Activated T-cell treated with anti-CD3 and anti-CD28 coated beads for 48 hours (primary cell): ENCODE data around the gene NANOS3.

Experiments used
- DNase-seq: peaks from one replicate; pipeline ENCODE4 v3.0.0-alpha.2; 2020; ENCODE audit warnings: low read depth

The NANOS3 gene

DNA sequence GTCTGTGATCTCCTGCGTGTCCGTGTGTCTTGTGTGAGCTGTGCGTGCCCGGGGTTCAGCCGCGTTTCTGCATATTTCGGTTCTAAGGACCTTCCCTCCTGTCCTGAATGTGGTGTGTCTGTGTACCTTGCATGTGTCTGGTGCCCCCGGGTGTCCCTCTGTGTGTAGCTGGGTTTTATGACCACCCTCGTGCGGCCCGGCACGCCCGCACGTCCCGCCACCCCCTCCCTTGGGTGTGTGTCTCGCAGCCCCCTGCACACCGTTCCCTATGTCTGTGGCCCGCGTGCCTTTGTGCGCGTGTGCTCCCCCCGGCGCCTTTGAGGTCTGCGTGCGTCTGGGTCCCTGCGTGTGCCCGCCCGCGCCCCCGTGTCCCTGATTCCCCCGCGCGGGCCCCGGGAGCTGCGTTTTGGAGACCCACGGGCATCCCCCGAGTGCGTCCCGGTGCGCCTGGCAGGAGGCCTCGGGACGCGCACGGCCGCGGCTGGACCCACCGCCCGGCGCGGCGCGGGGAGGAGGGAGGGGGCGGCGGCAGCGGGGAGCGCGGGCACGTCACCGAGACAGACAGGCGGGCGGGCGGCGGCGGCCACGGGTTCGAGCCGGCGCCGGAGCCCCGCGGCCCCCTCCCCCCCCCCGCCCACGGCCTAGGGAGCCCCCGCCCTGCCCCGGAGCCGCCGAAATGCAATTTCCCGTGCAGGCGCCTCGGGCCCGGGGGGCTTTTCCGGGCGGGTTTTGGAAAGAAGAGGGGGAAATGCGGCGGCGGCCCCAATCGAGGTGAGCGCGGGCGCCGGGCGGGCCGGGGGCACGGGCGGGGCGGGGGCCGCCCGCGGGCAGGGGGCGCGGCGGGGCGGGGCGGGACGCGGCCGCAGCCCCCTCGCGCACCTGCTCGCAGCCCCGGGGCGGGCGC, 12.0 kb upstream of the NANOS3 start:
- DNase-seq, result no peak

DNA sequence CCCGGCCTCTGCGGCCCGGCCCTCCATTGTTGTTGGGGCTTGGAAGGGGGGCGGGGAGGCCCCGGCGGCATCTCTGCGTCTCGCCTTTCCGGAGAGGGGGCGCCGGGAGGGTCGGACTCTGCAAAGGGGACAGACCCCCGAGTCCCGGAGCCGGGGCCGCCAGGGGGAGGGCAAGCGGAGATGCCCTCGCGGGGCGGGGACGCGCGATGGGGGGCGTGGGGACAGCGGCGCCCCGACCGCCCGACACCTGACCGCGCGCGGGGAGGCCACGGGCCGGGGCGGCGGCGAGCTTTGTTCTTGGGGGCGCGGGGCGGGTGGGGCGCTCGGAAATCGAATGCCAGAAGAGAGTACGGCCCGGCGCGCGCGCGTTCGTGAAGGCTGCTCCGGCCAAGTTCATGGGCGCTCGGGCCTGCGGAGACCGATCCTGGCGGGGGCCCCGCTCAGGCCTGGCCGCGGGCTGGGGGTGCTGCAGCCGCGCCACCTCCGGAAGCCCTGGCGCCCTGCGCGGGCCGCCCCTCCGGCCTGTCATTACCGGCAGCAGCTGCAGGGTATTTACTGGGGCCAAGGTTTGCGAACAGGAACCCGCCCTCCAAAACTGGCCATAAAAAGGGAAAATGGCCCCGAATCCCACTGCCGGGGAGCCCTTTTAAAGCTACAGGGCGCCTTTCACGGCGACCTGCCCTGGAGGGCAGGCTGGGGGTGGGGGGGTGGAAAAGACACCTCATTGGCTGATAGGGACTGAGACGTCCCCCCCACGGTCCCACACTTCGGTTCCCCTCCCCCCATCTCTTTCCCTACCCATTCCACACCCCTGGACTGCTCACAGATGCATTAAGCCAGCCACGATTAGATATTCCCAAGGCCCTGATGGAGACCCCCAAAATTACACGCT, 11.1 kb upstream of the NANOS3 start:
- DNase-seq, result no peak

DNA sequence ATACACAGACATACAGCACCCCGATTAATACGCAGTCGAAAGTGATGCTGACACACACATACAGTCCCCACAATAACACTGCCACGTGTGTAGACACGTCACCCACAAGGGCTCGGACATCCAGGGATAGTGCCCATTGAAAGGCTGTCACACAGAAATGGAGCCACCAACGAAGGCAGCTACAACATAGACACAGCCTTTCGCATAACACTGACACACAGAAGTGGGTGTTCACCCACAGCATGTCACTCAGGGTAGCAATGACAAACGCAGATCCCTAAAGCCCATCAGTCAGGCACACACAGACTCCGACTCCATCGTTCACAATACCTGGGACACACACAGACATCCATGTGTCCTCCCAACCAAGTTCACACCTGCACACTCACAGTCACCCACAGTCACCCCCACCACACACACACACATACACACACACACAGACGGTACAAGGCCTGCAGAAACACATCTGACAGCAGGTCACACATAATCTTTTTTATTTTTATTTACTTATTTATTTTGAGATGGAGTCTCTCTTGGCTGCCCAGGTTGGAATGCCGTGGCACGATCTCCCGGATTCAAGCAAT, 10.4 kb upstream of the NANOS3 start:
- DNase-seq, result no peak

DNA sequence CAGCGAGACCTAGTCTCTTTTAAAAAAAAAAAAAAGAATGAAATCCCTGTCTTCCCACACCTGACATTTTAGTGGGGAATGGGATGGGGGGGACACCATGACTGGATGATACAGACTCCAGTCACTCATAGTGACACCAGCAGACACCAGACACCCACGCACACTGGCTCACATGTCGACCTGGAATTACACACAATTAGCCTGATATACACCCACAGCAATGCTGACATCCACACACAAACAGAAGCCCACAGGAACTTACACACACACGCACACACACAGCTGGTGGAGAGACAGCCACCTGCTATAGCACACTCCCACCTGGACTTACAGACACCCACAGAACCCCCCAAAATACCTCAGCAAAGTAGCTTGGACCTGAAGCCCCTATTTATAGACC, 8.3 kb upstream of the NANOS3 start:
- no peak for DNase-seq

DNA sequence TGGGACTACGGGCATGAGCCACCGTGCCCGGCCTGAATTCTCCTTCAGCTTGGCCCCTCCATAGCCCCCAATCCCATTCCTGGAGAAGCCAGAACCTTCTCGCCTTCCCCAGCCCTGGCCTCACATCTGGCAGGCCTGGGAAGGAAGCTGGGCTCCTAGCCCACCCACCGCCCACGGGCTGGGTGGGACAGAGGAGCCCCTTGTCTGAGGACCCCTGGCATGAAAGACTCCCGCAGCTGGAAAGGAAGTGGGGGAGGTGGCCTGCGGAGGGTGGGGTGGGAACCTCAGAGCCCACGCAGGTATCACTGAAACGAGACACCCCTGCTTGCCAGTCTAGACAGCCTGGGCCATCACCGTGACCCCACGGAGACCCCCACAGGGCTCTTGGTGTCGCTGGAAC, 7.7 kb upstream of the NANOS3 start:
- no peak for DNase-seq

DNA sequence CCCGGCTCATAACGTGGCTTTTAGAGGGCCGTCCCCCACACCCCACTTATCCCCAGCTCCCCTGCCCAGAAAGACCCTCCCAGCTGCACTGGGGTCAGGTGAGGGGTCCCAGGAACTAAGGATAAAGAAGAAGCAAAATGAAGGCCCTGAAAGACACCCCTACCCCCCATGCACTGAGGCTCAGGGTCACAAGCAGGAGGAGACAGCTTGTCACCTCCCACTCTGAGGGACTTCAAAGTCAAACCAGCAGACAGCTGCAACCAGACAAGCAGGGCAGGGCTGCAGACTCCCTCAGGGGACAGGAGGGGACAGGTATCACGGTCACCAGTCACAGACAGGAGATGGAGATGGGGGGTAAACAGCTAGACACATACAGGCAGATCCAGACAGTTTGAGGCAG, 6.1 kb upstream of the NANOS3 start:
- no peak for DNase-seq

DNA sequence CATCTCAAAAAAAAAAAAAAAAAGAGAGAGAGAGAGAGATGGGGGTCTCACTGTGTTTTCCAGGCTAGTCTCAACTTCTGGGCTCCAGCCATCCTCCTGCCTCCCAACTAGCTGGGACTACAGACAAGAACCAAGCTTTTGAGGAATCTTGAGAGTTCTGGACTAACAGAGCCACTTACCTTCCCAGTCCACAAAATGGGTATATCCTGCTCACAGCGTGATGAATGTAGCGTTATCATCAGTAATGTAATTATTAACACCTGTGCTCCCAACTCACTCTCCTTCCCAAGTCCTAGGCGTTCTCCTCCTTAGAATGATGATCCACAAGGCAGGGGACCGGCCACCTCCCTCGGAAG, 4.6 kb upstream of the NANOS3 start:
- DNase-seq, result no peak

DNA sequence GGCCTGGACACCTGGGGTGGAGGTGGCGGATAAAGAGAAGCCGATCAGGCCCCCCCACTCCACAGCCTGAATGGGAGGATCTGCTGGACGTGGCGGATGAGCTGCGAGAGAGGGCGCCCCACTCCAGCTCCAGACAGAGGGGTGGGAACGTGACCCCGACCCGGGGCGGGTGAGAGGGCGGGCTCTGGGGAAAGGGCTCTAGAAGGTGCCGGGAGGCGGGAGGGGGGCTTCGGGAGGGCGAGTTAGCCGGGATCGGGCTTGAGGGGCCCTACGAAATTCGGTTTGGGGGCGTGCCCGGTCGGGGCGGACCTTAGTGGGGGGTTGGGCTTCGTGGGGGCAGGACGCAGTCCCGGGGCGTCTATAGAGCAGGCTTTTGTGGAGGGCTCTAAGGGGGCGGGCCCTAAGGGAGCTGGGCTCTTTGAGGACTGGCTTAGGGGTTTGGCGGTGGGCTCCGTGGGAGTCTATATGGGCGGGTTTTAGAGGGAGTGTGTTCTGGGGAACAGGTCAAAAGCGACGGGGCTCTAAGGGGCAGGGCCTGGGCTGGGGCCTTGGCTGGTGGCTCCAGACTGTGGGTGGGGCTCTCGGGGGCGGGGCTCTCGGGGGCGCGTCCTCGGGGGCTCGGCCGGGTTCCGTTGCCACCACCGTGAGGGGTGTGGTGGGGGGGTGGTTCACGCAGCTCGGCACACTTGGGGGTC, 4.1 kb upstream of the NANOS3 start:
- no peak for DNase-seq

DNA sequence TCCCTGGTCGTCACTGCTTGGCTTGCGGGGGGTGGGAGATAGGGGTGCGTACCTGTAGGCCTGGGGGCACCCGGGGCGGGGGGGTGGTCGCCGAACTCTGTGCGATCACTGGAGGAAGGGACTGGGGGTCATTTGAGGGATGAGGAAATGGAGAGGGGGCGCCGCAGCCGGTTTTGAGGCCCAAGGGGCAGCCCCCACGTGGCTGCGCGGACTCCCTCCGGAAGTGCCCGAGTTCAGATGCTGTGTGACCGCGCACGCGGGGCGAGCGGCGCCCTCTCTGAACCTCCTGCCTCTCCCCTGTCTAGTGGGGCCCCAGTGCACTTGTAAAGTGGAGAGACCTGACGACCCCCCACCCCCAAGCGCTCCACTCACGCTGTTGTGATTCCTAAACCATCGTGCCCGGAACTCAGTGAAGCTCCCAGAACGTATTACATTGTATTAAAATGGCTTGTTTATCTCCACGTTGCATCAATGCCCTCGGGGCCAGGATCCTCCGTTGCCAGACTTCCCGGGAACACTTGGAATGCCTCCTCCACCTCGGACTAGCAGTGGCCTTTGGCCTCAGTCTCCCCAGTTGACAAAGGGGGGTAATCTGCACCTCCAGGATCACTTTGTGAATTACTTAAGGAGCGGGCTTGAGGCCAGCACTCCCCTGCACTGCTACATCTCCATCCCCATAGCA, 3.0 kb upstream of the NANOS3 start:
- DNase-seq, result no peak

DNA sequence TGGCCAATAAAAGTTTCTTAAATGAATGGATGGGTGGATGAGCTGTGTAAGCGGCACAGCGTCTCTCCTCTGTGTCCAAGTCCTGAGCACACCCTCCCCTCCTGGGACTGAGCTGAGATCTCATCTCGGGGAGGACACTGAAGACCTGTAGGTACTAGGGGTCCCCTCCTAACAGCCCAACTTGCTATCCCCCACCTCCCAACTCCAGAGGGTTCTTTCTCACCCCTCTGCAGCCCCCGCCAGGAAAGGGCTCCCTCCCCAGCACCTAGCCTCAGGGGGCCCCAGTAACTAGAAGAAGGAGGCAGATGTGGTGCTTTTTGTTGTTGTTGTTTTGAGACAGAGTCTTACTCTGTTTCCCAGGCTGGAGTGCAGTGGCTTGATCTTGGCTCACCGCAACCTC, 1.1 kb upstream of the NANOS3 start:
- no peak for DNase-seq

DNA sequence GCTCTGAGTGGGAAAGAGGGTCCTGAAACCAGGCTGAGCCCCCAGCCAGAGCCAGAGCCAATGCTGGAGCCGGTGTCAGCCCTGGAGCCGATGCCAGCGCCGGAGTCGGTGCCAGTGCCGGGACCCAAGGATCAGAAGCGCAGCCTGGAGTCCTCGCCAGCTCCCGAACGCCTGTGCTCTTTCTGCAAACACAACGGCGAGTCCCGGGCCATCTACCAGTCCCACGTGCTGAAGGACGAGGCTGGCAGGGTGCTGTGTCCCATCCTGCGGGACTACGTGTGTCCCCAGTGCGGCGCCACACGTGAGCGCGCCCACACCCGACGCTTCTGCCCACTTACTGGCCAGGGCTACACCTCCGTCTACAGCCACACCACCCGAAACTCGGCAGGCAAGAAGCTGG, 369 bp downstream of the NANOS3 start:
- DNase-seq, result no peak

DNA sequence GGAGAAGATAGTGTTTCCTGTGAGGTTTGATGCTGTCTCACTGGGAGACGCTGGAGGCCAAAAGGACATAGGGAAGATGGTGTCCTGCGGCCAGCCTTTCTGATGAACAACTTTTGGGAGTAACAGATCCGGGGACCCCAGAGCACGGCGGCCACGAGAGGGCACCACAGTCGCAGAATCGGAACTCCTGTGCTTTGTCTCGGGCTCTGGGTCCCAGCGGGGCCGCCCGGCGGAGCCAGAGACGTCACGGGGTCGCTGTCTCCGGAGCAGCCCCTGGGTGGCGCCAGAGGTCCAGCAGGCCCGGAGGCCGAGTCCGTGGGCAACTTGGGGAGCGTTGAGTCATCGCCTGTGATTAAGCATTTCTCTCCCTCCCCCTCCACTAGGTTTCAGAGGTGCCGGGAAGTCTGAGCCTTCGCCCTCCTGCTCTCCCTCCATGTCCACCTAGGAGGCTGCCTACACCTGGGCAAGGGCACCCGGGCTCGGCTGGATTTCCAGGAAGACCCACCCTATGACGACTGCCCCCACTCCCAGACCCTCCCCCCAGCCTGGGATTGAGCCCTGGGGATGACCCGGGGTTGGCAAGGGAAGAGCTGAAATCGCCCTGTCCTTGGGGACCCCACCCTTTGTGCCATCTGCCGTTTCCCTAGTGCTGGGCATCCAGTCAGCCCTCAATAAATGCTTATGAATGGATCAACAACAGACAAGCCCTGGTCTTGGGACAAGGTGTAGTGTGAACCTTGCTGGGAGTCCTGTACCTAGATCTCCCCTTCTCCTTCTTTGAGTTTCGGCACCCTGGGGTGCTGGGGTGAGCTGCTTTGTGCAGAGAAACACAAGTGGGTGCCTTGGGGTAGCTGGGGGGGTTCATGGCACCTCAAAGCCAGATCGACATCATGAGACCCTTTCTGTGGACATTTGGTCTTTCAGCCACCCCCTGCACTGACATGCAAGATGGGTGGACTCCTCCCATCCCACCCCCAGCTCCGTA, 3.4 kb downstream of the NANOS3 start:
- DNase-seq, result peak; percentile 99

DNA sequence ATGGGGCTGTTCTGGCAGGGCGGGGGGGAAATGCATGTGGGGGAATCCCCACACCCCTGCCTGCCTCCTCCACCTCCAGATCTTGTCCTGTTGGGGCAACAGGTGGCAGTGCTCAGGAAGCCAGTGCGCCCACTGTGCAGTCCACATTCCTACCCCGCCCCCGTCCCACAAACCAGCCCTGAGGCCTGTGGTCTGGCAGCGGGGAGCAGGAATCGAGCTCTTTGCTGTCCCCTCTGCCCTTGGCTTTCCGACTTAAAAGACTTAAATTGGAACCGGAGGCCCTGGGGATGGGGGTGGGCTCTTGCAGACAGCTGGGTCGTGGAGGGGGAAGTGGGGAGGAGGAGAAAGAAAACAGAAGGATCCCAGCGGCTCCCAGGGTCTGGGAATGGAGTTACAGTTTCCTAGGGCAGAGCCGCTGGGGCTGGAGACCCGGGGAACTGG, 4.3 kb downstream of the NANOS3 start:
- no peak for DNase-seq

DNA sequence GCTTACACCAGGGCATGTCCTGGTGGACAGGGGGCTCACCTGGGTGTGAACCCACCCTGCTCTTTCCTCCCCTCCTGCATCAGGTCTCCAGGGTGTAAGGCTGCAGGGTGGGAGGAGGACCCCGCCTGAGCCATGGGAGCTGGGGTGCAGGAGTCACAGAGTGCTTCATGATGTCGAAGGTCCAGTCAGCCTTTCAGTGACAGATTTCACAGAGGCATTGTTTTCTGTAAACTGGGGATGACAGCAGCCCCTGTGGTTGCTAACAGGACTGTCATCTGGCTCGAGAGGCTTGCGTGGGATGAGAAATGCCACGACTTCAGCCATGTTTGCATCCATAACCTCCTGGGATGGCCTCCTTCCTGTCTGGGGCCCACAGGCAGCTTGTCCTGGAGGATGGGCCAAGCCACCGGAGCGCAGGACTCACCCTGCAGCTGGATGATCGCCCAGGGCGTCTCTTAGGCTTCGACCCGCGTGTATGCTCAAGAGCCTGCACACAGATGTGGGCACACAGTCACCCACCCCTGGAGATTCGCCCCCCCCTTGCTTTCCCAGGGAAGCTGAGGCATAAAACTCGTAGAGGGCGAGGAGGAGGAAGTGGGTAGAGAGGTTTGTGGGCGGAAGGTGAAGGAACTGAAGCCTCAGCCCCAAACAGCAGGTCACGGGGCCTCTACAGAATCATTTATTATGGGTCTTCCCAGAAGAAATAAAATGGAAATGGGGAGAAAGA, 4.9 kb downstream of the NANOS3 start:
- DNase-seq, result no peak

DNA sequence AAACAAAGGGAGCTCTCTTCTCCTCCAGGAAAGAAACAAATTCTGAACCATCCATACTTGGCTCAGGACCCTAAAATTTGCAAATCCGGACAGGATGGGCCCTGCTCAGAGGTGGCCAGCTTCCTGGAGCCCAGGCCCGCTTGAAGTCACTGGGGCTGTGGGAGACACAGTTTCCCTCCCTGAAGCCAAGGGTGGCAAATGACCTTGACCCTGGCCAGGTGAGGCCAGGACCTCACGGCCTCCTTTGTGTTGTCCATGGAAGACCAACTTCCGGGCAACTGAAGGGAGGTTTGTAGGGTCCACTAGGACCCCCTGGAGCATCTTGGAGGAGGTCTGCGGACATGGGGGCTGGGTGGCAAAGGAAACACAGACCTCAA, 5.5 kb downstream of the NANOS3 start:
- no peak for DNase-seq

DNA sequence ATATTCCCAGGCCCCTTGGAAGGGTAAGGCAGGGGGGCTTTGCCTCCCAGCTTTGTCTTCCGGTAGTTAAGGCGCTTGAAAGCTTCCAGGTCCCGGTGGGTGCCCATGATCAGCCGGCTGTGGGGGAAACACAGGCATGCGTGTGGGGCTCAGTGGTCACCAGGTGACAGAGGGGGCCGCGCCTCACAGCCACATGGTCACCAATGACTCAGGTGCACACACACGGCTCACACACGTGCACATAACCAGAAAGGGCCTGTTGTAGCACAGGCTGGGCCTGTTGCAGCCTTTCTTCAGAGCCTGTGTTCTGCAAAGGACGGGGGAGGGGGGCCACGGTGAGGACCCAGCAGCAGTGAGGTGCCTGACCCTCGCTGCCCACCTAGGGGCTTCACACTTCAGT, 5.9 kb downstream of the NANOS3 start:
- no peak for DNase-seq

DNA sequence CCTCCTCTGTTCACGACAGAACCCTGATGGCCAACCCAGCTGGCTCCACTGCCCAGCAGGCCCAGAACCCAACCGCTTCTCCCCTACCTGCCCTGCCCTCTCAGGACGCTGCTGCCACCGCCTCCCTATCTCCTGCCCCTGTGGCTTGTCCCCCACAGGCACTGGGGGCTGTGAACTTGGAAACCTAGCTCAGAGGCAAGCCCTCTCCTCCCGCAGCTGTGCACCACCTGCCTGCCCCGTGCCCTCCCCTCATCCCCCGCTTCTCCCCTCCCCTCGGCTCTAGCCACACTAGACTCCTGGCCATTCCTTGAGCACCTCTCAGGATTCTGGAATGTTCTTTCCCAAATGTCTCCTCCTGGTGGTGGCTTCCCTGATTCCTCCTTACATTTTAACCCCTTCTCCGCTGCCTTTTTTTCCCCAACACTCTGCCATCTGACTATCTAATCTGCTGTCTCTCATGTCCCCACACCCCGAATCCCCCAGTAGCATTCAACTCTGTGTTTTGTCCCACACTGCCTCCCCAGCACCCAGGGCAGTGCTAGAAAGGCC, 6.7 kb downstream of the NANOS3 start:
- no peak for DNase-seq

DNA sequence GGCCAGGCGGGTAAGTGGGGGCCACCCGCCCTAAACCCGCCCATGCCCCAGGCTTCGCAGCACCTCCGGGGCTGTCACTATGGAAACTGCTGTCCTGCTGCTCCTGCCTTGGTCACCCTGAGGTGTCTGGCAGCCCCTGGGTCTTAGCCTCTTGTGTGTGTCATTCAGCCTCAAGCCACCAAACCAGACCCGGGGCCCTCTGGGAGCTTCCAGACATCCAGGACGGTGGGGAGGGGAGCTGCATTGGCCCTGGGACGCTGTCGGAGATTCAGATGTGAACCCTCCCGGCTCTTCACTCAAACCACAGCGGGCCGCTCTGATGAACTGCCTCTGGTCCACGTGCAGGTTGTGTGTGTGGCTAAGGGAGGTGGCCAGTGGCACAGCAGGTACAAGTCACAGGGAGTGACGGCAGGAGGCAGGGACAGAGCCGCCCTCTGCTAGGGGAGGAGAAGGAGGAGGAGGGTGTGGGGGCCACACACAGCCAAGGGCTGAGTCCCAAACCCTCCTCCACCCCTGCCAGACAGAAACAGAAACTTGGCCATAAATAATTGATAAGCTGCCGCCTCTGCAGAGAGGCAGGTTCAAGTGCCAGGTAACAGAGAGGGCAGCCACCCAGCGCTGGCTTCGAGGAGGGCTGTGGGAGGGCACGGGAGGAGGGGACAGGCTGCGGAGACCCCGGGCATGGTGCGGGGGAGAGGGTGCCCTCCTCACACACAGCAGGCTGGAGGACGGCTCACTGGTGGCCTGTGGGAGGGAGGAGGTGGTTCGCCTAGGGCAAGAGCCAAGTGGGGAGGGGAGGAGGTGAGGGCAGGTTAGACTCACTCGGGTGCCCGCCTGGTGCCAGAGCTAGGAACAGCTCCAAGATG, 8.0 kb downstream of the NANOS3 start:
- no peak for DNase-seq
